Kidney (tissue), 14 donors: ENCODE results near the gene MAGI3. TPM values are rescaled to one million over a fixed set of nuclear protein-coding genes. Genes with fewer than 3 reads are reported as not detected.
"Not testable (repeated sequence)": the region's sequence is repeated elsewhere in the genome, so short reads cannot be mapped to it uniquely, and the experiment has no call there.

Source experiments
- DNase-seq, 5 donors: peaks; one replicate each; pipeline ENCODE4 v3.0.0-alpha.2; 2013 to 2020
- FAIRE-seq: peaks from 2 replicates; lab custom pipeline; 2012; peaks lifted over from hg19 to GRCh38; lab: Jason Lieb, UNC
- H3K27ac ChIP-seq, 2 donors: one replicate each; pipeline ENCODE4 v1.7.0; 2013; ENCODE audit warnings: low read depth in 2 of 2, low read length in 2 of 2, inconsistent platforms in 1 of 2
- H3K27me3 ChIP-seq: one replicate; pipeline ENCODE4 v1.7.1; 2013; ENCODE audit warnings: low read length, inconsistent platforms; ENCODE audit not compliant: control insufficient read depth, insufficient read depth
- H3K36me3 ChIP-seq, 3 donors: one replicate each; pipeline versions ENCODE4 v1.7.0 to v1.7.1; 2013; ENCODE audit warnings: low read length in 3 of 3, control low read depth in 1 of 3, inconsistent platforms in 1 of 3; ENCODE audit not compliant: insufficient read depth in 3 of 3, control insufficient read depth in 2 of 3
- H3K4me1 ChIP-seq, 3 donors: one replicate each; pipeline versions ENCODE4 v1.7.0 to v1.7.1; 2013; ENCODE audit warnings: low read length in 3 of 3, inconsistent platforms in 1 of 3, low read depth in 1 of 3; ENCODE audit not compliant: control insufficient read depth in 2 of 3, insufficient read depth in 2 of 3
- H3K4me3 ChIP-seq, 3 donors: one replicate each; pipeline versions ENCODE4 v1.7.0 to v1.8.1; 2013; ENCODE audit warnings: low read length in 3 of 3, control low read depth in 1 of 3, inconsistent platforms in 1 of 3
- H3K9ac ChIP-seq, 3 donors: one replicate each; pipeline versions ENCODE4 v1.7.0 to v1.7.1; 2013; ENCODE audit warnings: low read length in 3 of 3, control low read depth in 1 of 3, inconsistent platforms in 1 of 3
- H3K9me3 ChIP-seq, 3 donors: one replicate each; pipeline versions ENCODE4 v1.7.0 to v1.7.1; 2013; ENCODE audit warnings: low read length in 3 of 3, control low read depth in 1 of 3, inconsistent platforms in 1 of 3; ENCODE audit not compliant: control insufficient read depth in 2 of 3, insufficient read depth in 1 of 3
- intact Hi-C: fragments of 100-400 bp; cut with DNase I; formaldehyde crosslinking; loops from one replicate; pipeline ENCODE4 v1.11.1; 2022
- polyA plus RNA-seq: library from polyadenylated mRNA; stranded (reverse); fragments of 350-450 nt; fragmentation: Illumina TruSeq; extraction: RNeasy Lipid Tissue Mini Kit (QIAGEN cat#74804); gene quantifications from one replicate; pipeline ENCODE4 v1.2.3, GENCODE V29; 2014; ENCODE audit warnings: low read depth, low replicate concordance; ENCODE audit not compliant: insufficient read depth
- total RNA-seq: library from RNA; stranded (reverse); fragmentation: NEBNext Ultra II Directional; extraction: Animal tissue kit (Norgen Biotek cat#: 25700); gene quantifications from one replicate; pipeline ENCODE4 v1.2.1, GENCODE V29; 2021
- TF ChIP-seq, protein P1 (sequence below): IDR thresholded peaks from 3 replicates; pipeline ENCODE4 v1.5.1; 2012; ENCODE audit warnings: mild to moderate bottlenecking, moderate library complexity, borderline replicate concordance; ENCODE audit not compliant: insufficient read depth; ENCODE audit errors: extremely low read depth
- donor health status: control.
- donor health status: control.
- donor health status: control.
- donor health status: control.
- donor health status: control.
- donor health status: DM: yes; HTN: yes; CAD: no.
- donor health status: Normal renal cell carcinoma (clear cell type).

Gene MAGI3
- total and polyA plus RNA-seq, 2 donors from 2014 or later, result 5.6 to 25.9 TPM

DNA sequence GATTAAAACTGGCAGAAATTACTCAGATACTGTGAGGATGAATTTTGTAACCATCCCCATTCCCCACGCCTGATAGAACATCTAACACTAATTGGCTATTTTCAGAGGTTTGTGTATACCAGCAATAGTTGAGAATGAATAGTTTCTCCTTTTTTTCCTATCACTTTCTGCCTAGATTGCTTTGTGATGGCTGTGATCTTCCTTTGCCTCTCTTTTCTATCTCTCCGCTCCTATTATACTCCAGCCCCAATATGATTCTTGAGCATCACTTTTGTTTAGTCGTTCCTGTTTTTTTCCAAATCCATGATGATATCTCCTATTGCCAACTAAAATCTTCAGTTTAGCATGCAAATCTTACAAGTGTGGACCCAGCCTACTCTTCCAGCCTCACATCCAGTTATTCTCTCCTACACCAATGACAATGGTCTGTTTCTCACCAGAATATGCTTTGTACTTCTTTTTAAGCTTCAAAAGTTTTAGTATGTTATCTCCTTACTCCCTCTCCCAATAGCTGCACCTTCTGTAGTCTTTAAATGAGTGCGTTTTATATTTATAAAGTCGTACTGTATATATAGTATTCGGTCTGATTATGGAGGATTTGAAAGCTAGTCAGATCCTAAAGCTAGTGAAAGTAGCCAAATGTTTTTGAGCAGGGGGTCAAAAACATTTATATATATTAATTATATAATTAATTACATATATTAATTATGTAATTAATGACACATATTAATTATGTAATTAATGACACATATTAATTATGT lies 25.2 kb downstream of the MAGI3 start:
- Histone ChIP-seq H3K9me3 (peaks cover 0 to 3% (median 0%) of the 10 kb centered on the region in 3 donors), H3K9ac (no peak overlapping the region), H3K36me3 (no peaks in the 10 kb centered on the region), H3K27me3 (no peaks in the 10 kb centered on the region), H3K4me3 (no peak overlapping the region), H3K27ac (no peak overlapping the region), H3K4me1 (no peaks in the 10 kb centered on the region)
- peak in 1 of 5 donors; percentile 25 for DNase-seq
- TF ChIP-seq, protein P1, sequence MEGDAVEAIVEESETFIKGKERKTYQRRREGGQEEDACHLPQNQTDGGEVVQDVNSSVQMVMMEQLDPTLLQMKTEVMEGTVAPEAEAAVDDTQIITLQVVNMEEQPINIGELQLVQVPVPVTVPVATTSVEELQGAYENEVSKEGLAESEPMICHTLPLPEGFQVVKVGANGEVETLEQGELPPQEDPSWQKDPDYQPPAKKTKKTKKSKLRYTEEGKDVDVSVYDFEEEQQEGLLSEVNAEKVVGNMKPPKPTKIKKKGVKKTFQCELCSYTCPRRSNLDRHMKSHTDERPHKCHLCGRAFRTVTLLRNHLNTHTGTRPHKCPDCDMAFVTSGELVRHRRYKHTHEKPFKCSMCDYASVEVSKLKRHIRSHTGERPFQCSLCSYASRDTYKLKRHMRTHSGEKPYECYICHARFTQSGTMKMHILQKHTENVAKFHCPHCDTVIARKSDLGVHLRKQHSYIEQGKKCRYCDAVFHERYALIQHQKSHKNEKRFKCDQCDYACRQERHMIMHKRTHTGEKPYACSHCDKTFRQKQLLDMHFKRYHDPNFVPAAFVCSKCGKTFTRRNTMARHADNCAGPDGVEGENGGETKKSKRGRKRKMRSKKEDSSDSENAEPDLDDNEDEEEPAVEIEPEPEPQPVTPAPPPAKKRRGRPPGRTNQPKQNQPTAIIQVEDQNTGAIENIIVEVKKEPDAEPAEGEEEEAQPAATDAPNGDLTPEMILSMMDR, result no peak
- no peak for FAIRE-seq
- intact Hi-C loops, result no loop called here

DNA sequence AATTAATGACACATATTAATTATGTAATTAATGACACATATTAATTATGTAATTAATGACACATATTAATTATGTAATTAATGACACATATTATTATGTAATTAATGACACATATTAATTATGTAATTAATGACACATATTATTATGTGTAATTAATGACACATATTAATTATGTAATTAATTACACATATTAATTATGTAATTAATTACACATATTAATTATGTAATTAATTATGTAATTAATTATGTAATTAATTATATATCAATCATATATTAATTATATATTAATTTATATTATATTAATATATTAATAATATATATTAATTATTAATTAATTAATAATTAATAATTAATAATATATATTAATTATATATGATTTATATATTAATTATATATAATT lies 25.8 kb downstream of the MAGI3 start:
- H3K4me1 ChIP-seq, H3K9ac ChIP-seq, H3K9me3 ChIP-seq, H3K27me3 ChIP-seq, H3K4me3 ChIP-seq, H3K27ac ChIP-seq, intact Hi-C loops, H3K36me3 ChIP-seq: not testable (repeated sequence)
- DNase-seq, result peak in 1 of 5 donors; percentile 31
- FAIRE-seq, result peak; percentile 99

DNA sequence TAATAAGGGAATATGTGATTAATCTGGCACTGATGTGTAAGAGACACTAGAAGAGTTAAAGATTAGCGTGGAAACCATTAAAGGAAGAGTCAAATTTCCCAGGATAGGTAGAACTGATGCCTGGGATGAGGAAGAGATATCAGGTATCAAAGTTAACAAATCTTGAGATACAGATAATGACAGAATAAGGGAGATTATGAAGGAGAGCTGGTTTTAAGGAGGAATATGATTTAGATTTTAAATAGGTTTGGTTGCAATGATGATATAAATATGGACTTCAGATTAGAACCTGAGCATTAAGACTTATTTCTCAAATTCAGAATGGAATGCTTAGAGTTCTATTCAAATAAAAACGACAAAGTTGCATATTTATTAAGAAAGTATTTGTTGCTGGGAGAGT lies 26.2 kb downstream of the MAGI3 start:
- TF ChIP-seq, protein P1, result no peak
- H3K9ac ChIP-seq, result no peak overlapping the region
- FAIRE-seq, result no peak
- DNase-seq, result peak in 2 of 5 donors; percentile 20 to 50
- no peak overlapping the region for H3K27ac ChIP-seq
- H3K9me3 ChIP-seq, result peaks cover 0 to 3% (median 0%) of the 10 kb centered on the region in 3 donors
- intact Hi-C loops, result no loop called here
- no peaks in the 10 kb centered on the region for H3K36me3 ChIP-seq
- H3K4me1 ChIP-seq, result no peaks in the 10 kb centered on the region
- no peak overlapping the region for H3K4me3 ChIP-seq
- no peaks in the 10 kb centered on the region for H3K27me3 ChIP-seq

DNA sequence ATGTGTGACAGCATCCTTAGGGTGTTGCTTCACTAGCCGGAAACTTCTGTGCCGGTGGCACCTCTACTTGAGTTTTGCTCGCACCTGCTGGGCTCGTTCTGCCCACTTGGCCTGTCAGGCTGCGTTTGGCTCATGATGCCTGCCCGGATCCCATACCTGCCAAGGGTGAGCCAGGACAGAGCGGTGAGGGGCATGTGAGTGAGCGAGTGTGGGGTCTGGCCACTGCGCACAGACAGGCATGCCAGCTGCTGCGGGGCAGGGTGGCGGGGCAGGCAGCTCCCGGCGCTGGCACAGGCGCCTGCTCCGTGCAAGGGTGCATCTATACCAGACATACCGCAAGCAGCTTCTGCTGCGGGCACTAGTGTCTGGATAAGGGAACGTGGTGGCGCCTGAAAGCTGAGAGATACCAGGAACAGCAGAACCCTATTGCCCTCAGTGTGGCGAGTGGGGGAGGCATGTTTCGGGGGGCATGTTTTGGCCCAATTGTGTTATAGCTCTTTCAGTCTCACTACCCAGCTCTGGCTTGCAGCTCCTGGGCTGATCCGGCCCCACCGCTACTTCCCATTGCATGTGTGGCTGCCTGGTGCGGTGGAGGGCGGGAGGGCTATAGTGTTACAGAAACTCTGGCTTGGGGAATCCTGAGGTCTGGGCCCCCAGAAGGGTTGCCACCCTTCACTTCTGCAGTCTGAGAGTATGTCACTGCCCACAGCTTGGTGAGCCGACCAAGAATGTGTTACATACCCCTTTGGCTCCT lies 32.2 kb downstream of the MAGI3 start:
- Histone ChIP-seq H3K4me1 (peaks cover 0 to 2% (median 0%) of the 10 kb centered on the region in 3 donors), H3K9ac (no peak overlapping the region), H3K4me3 (no peak overlapping the region), H3K27me3 (no peaks in the 10 kb centered on the region), H3K36me3 (no peaks in the 10 kb centered on the region), H3K27ac (no peak overlapping the region), H3K9me3 (peaks cover 0 to 3% (median 0%) of the 10 kb centered on the region in 3 donors)
- FAIRE-seq, result no peak
- DNase-seq, result peak in 1 of 5 donors; percentile 66
- TF ChIP-seq, protein P1, result no peak
- intact Hi-C loops, result no loop called here
